Measurements from ENCODE around the gene SENP7.
"Not testable (repeated sequence)": the region's sequence is repeated elsewhere in the genome, so short reads cannot be mapped to it uniquely, and the experiment has no call there.

The SENP7 gene

DNA sequence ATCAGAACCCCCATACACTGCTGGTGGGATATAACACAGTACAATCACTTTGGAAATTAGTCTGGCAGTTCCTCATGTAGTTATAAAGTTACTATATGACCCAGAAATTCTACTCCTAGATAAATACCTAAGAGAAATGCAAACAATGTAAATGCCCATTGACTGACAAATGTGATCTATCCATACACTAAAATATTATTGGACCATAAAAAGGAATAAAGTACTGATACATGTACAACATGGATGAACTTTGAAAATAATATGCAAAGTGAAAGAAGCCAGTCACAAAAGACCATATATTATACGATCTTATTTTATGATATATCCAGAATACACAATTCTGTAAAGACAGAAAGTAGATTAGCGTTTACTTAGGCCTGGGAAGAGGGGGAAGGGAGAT is 200.5 kb downstream of the SENP7 start:
- no peak for DNase-seq

DNA sequence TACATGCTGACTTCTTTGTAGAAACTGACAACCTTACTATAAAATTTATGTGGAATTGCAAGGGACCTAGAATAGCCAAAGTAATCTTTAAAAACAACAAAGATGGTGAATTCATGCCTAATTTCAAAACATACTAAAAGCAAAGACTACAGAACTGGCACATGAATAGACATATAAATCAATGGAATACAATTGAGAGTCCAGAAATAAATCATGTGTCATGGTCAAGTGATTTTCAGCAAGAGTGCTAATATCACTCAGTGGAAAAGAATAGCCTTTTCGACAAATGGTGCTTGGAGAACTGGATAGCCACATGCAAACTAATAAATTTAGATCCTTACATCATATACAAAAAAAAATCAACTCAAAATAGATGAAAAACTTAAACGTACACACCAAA is 201.3 kb downstream of the SENP7 start:
- no peak for DNase-seq

DNA sequence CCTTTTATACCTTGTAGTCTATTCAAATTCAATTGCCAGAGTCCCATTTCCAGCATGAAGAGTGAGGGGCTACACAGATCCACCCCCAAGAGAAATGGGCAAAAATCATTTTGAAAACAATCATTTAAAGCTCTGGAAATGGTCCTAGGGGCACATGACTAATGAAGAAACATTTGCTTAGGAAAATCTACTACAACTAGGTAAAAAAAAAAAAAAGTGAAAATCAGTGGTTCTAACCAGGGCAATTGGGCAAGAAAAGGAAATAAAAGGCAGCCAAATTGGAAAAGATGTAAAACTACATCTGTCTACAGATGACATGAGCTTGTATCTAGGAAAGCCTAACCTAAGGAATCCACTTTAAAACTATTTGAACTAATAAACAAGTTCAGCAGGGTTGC is 202.0 kb downstream of the SENP7 start:
- DNase-seq: no peak

DNA sequence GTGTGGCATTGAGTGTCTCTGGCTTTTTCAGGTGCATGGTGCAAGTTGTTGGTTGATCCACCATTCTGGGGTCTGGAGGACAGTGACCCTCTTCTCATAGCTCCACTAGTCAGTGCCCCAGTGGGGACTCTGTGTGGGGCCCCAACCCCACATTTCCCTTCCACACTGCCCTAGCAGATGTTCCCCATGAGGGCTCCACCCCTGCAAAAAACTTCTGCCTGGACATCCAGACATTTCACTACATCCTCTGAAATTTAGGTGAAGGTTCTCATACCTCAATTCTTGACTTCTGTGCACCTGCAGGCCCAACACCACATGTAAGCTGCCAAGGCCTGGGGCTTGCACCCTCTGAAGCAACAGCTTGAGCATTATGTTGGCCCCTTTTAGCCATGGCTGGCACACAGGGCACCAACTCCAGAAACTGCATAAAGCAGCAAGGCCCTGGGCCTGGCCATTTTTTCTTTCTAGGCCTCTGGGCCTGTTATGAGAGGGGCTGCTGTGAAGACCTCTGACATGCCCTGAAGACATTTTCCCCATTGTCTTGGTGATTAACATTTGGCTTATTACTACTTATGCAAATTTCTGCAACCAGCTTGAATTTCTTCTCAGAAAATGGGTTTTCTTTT is 204.8 kb downstream of the SENP7 start:
- not testable (repeated sequence) for DNase-seq

DNA sequence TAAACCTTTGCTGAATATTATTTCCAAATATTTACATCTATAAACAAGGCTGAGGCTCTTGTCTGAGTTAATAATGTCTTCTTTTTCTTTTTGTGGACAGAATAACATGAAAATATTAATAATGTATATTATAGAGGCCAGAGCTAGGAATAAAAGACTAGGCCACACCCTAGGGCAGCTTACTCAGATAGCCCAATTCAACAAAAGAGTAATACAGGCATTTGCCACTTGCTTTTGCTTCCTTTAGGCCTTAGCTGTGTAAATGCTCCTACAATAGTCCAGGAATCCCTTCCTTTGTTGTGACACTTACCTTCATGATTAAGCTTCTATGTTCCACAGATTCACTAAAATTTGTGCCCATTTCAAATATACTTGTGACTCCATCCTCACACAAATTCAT is 209.2 kb downstream of the SENP7 start:
- no peak for DNase-seq

DNA sequence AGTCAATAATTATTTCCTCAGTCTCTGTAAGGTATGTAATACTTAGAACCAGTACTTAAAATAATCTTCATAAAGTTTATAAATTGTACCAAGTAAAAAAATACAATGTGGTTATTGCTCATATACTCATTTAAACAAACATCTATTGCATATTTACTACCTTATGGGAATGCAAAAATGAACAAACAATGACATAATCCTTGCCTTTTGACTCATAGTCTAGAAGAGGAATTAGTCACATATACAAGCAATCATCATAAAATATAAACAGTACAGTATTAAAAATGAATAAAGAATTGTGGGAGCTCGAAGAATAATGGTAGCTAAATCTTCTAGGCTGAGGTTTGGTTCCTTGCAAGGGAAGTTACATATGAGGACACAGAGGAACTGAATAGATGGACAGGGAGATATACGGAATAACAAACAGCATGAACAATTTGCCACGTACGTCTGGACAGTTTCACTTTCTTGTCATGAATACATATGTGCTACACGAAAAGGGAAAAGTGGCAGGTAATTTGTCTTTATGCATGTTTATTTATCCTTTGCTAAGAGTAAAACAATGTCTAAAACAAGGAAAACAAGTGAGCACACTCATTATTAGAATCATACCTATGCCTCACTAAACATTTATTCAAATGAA is 209.8 kb downstream of the SENP7 start:
- DNase-seq: no peak

DNA sequence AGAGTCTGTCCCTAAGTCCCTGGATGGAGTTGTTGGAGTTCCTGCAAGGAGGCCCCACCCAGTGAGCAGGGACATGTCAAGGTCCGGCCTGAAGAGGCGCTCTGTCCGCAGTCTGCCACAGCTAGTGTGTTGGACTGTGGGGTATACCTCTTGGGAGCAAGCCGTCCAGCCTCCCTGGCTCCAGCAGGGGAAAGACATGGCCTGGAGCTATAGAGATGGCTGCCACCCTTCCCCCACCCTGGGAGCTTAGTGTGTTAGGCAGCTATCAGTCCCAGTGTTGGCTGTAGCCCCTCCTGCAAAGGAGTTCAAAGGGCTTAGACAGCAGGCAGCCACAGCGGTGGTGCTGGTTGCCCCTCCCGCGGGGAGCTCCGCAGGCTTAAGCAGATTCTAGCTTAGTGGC is 212.9 kb downstream of the SENP7 start:
- DNase-seq: no peak

DNA sequence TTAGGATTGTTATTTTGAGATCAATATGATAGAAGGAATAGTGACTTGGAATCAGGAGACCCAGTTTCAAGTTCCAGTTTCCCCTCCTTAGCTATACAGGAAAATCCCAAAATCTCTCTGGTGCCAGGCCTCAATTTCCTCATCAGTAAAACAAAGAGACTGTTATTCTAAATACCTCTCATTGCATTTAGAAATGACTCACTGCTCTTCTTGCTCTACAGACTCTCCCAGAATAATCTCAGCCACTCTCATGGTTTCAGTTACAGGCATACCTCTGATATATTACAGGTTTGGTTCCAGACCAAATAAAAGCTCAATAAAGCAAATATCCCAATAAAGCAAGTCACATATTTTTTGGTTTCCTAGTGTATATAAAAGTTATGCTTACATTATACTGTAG is 221.0 kb downstream of the SENP7 start:
- no peak for DNase-seq

DNA sequence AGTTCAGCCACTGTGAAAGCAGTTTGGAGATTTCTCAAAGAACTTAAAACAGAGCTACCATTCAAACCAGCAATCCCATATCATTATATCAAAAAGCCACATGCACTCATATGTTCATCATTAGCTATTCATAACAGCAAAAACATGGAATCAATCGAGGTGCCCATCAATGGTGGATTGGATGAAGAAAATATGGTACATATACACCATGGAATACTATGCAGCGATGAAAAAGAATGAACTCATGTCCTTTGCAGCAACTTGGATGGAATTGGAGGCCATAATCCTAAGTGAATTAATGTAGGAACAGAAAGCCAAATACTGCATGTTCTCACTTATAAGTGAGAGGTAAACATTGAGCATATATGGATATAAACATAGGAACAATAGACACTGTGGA is 224.7 kb downstream of the SENP7 start:
- DNase-seq: no peak

DNA sequence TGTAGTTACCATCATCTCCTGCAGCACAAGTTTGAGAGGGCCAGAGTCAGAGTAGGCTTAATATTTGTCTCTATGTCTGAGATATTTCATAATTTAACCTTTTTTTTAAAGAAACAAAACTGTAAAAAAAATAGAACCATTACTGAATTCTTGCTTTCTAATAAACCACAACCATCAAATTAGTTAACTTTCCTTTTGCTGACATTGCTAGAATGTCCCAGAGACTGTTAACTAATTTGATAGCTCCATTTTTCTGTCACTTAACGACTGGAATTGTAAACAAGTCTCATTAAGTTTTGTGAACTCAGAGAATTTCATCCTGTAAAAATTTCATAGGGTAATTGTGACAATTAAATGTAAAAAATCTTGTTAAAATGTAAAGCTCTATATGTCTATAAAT is 228.3 kb downstream of the SENP7 start:
- DNase-seq: no peak

DNA sequence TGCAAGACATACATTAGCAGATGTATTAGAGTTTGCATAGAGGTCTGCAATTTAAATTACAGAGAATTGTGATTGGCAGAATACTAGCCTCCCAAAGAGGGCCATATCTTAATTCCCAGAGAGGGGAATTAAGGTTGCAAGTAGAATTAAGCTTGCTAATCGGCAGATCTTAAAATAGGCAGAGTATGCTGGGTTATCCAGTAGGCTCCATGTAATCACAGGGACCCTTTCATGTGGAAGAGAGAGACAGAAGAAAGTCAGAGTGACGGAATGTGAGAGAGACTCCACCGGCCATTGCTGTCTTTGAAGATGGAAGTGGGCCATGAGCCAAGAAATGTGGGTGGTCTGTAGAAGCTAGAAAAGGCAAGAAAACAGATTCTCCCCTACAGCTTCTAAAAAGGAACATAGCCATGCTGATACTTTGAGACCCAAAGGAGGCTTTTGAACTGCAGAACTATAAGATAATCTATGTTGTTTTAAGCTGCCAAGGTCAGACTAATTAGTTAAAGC is 231.4 kb downstream of the SENP7 start:
- no peak for DNase-seq

DNA sequence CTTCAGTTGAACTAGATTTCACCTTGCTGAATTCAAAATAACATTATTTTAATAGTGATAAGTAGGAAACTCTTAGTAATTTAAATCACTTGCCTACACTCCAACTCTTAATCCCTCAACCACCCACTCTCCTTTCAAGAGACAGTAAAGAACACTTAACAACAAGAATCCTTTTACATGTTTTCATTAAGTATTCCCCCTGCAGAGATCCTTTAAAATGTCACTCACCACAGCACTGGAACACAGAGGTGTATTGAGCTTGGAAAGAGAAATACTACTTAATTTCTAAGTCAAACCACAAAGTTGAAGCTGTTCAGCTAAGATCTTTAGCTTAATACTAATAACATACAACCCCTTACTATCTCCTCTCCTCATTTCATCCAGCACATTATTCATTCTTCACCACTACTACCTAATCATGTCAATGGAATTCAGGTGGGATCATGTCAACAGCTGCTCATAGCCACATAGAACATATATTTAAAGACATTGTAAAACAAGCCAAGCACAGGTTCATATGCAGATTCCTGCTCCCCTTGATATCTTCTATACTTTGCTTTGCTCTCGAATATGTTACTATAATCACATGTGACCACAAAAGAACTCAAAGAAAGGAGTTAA is 233.1 kb downstream of the SENP7 start:
- DNase-seq: no peak

DNA sequence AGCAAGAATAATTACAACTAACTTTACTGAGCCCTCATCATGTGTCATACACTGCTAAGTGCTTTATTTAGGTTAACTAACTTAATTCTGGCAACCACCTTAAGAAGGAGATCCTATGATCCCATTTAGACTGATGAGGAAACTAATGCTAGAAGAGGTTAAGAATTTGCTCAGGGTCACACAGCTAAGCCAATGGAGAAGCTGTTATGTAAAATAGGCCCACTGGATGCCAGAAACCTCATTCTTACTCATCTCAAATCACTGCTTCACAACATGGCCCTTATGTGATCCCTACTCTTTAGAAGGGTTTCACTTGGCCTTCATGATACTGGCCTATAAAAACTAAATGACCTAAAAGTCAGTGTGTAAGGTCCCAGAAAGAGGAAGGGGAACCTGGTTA is 233.8 kb downstream of the SENP7 start:
- no peak for DNase-seq

DNA sequence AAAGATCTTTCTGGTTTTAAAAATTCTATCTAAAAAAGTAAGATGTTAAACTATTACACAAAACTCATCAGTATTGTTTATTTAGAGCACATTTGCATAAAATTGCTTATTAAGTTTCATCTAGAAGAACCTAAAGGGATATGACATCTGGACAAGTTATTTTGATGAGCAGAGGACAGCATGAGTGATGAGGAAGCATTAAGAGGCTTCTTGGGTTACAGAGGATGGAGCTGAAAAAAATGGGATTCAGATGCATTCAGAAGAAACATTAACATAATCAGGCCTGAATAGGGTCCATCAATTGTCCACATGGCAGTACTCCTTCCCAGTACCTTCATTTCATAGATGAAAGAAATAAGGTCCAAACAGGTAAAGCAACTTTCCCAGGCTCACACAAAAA is 234.3 kb downstream of the SENP7 start:
- DNase-seq: no peak

Data from activated CD4-positive, alpha-beta T cell treated with anti-CD3 and anti-CD28 coated beads, Interleukin-2, amount 50 U/mL, for 1 hour (primary cell).